Measurements from ENCODE around the gene ISG20.

GRCh38 chr15:88651136-88651732, 12.4 kb downstream of the ISG20 start:
- no peak for TF ChIP-seq EZH2 (IDR thresholded peaks at IDR 0.05; ENCODE audit: low read length)
- TF ChIP-seq, protein P1, sequence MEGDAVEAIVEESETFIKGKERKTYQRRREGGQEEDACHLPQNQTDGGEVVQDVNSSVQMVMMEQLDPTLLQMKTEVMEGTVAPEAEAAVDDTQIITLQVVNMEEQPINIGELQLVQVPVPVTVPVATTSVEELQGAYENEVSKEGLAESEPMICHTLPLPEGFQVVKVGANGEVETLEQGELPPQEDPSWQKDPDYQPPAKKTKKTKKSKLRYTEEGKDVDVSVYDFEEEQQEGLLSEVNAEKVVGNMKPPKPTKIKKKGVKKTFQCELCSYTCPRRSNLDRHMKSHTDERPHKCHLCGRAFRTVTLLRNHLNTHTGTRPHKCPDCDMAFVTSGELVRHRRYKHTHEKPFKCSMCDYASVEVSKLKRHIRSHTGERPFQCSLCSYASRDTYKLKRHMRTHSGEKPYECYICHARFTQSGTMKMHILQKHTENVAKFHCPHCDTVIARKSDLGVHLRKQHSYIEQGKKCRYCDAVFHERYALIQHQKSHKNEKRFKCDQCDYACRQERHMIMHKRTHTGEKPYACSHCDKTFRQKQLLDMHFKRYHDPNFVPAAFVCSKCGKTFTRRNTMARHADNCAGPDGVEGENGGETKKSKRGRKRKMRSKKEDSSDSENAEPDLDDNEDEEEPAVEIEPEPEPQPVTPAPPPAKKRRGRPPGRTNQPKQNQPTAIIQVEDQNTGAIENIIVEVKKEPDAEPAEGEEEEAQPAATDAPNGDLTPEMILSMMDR (optimal IDR thresholded peaks at IDR 0.05 in 1 of 3, IDR thresholded peaks at IDR 0.05 in 1 of 3, conservative IDR thresholded peaks at IDR 0.05 in 1 of 3; ENCODE audit: extremely low read depth in 1 of 3, insufficient read depth in 2 of 3, low read length in 3 of 3): no peak

All from keratinocyte (primary cell).